Testis (tissue), 2 donors: Measurements from ENCODE around the gene BST2.

Experiments used
- POLR2A ChIP-seq: fragments of 450-650 bp; IDR thresholded peaks from one replicate; pipeline ENCODE4 v1.6.1; 2017; ENCODE audit warnings: antibody characterized with exemption, mild to moderate bottlenecking, moderate library complexity
- TF ChIP-seq, protein P1 (sequence below), 3 experiments: fragments of 450-650 bp in 2 of 3; fragments of 200-600 bp in 1 of 3; sonication (generic) in 1 of 3; IDR thresholded peaks; one replicate each; pipeline ENCODE4 v1.5.1; 2016 to 2019; ENCODE audit warnings: antibody characterized with exemption in 3 of 3, mild to moderate bottlenecking in 2 of 3, moderate library complexity in 1 of 3

DNA sequence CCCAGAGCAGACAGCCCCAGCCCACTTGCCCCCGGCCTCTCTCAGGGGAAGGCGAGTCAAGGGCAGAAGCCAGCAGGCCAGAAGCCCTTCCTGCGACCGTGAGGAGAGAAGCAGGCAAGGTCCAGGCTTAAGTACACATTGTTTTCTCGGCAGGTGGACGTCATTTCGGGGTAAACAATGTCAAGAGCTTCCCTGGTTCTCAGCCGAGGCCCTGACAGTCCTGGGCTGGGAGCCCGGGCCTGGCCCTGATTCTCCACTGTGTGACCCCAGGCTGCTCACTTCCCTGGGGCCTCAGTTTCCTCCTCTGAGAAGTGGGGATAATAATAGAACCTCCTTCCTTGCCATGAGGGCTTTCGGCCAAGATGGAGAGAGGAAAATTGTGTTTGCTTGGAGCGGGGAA lies 47.7 kb downstream of the BST2 start:
- TF ChIP-seq POLR2A, result no peak
- TF ChIP-seq, protein P1, sequence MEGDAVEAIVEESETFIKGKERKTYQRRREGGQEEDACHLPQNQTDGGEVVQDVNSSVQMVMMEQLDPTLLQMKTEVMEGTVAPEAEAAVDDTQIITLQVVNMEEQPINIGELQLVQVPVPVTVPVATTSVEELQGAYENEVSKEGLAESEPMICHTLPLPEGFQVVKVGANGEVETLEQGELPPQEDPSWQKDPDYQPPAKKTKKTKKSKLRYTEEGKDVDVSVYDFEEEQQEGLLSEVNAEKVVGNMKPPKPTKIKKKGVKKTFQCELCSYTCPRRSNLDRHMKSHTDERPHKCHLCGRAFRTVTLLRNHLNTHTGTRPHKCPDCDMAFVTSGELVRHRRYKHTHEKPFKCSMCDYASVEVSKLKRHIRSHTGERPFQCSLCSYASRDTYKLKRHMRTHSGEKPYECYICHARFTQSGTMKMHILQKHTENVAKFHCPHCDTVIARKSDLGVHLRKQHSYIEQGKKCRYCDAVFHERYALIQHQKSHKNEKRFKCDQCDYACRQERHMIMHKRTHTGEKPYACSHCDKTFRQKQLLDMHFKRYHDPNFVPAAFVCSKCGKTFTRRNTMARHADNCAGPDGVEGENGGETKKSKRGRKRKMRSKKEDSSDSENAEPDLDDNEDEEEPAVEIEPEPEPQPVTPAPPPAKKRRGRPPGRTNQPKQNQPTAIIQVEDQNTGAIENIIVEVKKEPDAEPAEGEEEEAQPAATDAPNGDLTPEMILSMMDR (IDR thresholded peaks at IDR 0.05), result no peak
